HG02943 (cell line): ENCODE data around the gene SPOCK1.
"Not testable (repeated sequence)": the region's sequence is repeated elsewhere in the genome, so short reads cannot be mapped to it uniquely, and the experiment has no call there.

ENCODE experiments used
- ATAC-seq: cut with Tn5 transposase; IDR thresholded peaks from one replicate; pipeline ENCODE4 v1.9.1; 2021; ENCODE audit warnings: mild to moderate bottlenecking, low read depth, moderate library complexity; ENCODE audit not compliant: unreplicated experiment

Gene SPOCK1

DNA sequence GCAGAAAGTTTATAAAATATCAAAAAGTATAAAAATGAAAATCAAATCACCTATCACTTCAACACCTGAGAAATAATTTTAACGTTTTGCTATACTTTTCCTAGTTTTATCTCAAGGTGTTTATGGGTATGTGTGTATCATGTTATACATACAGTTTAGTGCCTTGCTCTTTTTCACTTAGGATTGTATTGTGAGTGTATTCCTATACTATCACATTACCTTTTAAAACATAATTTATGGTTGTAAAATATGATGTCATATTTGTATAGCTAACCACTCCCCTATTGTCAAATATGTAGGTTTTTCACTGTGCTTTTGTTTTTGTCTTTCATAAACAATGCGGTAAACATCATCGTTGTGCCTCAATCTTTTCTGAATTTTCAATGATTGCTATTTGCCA, 479.9 kb downstream of the SPOCK1 start:
- no peak for ATAC-seq

DNA sequence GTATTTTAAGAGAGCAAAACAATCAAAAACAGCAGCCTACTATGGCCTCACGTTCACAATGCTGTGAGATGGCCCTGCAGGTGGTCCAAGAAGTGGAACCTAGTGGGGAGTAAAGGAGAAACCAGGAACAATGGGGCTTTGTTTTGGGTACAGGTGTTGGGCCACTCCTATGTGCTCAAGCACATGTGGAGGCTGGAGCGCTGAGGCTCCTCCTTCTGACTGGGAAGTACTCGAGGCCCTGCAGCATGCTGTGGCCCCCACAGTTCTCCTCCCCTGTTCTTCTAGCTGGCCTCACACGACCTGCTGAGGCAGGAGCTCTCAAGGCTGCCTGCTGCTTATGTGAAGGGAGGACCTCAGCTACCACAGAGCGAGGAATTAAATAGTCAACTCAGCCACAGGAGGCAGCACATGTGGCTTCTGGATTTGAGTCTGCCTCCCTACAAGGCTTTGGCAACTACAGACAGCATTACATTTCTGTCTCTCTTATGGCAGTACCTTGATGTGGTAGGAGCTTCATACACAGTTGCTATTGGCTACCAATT, 482.3 kb downstream of the SPOCK1 start:
- ATAC-seq, result no peak

DNA sequence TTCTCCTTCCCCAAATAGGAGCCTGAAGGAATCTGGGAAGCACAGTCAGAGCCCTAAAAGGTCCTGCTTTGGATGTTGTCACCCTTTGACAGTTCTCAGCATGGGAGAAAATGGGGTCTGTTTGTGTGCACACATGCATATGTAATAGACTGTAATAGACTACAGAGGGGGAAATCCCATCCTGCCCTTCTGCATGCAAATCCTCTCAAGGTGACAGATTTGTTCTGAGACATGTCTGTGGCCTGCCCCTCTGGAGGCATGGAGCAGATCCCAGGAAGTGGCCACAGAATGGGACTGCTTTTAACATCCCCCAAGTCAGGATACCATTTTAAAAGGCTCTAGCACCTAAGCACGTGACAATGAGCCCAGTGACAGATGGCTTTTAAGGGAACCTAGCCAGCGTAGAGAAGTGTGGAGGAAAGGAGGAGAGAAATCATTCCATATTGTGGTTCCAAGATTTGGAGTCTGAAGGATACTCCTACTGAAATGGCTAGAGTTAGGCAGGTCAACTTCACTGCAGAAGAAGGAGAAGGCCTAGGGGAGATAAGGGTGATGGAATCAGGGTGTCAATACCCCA, 483.5 kb downstream of the SPOCK1 start:
- no peak for ATAC-seq

DNA sequence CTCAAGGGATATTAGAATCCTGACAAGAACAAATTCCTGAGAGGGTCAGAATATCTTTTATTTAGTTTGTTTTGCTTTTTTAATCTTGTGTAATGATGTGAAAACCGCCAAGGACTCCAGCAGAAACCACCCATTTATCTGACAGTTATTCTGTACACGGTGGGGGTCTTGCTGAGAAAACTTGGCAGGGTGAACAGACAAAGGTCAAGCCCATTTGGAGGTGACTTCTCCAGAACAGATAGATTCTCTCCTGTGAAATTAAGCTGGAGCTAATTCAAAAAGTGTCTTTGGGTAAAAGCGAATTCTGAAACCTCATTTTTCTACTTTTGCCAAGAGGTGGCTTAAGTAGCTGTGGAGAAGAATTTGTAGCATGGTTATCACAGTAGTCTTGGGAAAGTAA, 484.4 kb downstream of the SPOCK1 start:
- no peak for ATAC-seq

DNA sequence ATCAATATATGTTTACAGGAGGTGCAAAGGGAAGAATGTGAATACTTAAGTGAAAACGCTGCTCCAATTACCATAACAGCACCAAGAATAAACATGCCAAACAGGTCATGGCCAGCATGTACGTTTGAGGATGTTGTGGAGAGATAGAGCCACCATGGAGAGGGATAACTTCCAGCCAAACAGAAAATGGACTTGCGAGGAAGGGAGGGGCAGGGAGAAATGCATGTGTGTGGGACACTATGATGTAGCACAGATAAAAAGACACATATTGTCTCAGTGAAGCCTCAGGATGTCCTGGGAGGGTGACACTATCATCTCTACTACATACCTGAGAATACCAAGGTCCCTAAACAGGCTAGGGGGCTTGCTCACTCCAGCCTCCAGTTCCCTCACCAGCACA, 488.9 kb downstream of the SPOCK1 start:
- ATAC-seq, result no peak

DNA sequence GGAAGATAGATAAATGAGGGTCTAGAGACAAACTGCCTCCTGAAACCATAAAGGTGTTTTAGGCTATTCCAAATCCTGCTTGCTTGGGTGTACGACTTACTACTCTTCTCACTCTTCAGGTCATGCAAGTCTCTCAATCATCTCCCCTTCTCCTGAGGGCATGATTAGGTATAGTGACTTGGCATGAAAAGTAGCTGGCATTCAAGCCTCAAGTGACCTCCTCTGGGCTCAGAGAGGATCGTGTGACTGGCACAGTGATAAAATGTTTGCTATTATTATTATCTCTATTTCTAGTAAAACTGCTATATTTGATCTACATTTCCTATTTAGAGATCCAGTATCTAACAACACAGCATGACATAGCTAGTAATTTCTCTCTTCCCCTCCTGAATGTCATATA, 494.8 kb downstream of the SPOCK1 start:
- no peak for ATAC-seq

DNA sequence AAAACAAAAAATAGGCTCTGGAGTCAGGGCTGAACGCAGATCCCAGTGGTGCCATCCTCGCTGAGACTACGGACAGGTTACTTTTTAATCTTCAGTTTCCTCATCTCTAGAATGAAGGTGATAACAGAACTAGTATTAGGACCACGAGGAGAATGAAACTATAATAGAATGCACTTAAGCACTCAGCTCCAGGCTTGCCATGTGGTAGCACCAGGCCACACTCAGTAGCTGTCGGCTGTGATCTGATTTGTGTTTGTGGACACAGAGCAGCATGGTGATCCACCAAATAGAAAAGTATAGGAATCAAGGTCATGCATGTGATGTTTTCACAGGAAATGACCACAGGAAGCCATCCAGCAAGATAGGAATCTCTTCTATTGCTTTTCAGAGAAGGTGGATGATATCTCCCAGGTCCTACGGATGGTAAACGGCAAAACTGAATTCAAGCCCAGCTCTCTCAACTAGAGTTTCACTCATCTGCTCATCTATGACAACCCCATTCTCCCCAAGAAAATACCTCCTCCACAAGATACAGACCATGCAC, 498.0 kb downstream of the SPOCK1 start:
- no peak for ATAC-seq

DNA sequence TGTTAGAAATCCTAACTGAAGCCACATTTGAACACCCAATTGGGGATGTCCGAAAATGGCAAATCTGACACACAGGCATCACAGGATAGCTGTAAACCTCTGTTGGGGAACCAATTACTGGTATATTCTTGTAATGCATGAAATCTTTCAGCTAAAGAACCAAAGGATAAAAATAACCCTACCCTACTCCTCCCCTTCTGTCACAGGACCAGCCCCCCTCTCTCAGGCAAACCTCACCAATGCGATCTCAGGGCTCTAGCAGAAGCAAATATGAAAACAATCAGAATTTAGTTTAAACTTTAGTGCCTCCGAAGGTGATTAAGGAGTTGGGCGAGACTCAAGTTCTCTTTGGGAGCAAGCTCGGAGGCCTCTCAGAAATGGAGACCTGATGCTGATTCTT, 499.3 kb downstream of the SPOCK1 start:
- no peak for ATAC-seq

DNA sequence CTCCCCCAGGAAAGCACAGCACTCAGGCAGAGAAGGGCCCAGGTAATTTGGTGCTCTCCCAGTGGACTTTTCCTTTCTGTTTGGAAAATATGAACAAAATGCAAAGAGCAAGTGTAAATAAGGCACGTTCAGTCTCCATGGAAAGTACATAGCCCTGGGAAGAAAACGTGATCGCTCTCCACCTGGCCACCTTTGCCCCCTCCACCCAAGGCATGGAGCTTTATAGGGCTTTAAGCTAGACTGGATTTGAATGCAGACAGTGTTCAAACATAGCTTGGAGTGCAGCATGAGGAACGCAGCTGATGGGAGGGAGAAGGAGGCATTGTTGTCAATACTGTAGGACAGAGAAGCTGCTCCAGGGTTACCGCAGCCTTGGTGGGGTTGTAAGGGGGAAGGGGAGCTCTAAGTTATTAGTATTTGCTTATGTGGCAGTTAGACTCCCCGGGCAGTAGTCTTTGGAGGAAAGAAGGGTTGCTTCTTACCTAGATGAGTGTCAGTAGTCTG, 500.2 kb downstream of the SPOCK1 start:
- ATAC-seq, result no peak

DNA sequence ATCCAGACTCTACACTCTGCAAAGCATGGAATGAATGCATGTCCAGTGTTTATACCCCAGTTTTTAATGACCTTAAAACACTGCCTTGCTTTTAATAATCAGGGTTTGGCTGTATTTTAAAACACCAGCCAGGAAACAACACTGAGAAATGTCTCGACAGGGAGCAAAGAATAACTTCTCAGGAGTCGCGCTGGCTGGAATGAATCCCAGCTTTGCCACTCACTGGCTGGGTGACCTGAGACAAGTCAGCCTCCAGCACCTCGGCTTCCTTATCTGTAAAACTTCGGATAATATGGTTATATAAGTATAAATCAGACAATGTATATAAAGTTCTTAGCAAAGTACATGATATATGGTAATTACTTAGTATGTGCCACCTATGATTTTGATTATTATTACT, 505.0 kb downstream of the SPOCK1 start:
- no peak for ATAC-seq

DNA sequence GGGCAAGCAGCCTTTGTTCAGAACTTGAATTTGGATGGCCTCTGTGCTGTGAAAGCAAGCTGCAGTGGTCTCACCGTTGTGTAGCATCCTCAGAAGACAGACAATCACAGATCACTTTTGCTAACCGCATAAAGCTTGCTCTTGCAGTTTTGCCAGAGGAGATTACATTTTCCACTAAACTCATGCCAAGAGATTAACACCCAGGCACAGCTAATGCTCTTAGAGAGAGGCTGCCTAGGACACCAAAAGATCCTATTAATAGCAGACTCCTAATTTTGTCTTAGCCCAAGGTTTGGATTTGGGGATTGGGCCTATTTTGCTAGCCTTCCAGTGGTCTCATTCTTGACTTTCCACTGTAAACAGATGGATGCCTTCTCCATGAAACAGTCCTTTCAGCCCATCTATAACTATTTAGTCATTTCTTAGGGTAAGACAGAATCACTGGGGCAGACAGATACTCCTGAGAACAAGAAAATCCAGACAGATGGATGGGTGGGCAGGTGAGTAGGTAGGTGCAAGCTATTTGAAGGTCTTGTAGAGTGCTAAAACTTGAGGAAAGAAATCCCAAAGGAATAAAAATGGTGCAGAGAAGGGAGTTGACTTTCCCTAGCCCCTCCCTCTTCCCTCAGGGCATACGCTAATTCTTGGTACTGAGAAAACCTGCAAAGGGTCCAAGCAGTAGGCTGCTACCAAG, 506.2 kb downstream of the SPOCK1 start:
- no peak for ATAC-seq

DNA sequence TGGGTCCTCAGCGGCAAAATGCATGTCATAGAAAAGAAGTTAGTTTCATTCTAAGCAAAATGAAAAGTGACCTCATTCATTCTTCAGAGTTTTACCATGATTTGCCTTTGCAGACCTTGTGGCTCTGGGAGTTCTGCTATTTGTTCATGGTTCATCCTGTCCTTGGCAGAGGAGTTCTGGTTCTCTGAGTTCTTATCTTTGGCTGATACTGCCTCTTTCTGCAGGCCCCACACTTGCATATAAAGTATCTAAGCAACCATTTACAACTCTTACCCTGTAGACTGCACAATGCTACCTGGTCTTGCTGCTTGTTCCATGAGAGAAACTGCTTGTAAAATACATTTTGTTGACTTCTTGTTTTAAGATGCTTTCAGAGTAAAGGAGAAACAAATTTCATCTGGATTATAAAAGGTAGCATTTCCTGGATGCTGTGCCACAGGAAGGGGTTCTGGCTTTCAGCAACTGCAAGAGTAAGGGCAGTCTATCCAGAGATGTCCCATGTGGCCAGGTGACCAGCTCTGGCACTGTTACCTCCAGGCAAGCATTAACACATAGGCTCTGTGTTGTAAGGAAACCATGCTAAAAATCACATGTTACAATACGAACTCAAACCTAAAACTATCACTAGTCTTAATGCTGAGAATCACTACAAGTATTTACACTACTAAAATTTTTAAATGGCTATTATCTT, 513.2 kb downstream of the SPOCK1 start:
- ATAC-seq, result no peak

DNA sequence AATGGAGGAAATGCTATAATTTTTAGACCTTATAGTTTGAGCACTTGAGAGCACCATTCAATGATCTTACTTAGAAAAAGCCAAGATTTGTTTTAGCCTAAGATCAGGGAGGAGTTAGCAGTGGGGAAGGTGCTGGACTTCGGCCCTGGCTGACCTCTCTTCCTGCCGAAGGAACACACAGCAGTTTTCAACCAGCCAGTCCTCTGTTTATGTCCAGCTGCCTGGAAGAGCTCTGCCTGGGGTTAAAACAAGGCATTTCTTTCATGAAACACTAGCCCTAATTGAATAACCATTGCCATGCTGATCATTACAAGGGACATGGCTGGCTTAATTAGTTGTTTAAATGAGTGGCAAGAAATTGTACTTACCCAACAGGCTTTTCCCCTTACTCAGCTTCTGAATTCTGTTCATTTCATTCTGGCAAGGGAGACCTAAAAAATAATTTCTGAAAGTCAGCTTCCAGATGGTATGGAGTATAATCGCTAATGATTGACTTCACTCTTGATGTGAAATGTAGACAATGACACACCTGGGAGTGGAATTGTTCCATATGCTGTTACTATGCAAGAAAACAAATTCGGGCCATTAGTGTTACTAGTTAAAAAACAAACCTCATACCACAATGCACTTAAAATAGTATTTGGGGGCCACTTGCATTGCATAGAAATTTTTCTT, 514.2 kb downstream of the SPOCK1 start:
- no peak for ATAC-seq

DNA sequence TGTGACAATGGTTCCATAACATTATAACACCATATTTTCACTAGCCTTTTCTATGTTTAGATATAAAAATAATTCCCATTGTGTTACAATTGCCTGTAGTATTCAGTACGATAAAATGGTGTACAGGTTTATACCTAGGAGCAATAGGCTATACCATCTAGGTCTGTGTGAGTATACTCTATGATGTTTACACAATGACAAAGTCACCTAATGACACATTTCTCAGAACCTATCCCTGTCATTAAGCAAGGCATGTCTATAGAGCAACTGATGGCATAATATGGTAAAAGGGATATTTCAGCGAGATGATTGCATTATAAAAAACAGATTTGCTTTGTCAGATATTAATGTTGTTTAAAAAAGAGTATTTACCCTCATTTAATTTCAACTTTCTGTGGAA, 517.2 kb downstream of the SPOCK1 start:
- no peak for ATAC-seq

DNA sequence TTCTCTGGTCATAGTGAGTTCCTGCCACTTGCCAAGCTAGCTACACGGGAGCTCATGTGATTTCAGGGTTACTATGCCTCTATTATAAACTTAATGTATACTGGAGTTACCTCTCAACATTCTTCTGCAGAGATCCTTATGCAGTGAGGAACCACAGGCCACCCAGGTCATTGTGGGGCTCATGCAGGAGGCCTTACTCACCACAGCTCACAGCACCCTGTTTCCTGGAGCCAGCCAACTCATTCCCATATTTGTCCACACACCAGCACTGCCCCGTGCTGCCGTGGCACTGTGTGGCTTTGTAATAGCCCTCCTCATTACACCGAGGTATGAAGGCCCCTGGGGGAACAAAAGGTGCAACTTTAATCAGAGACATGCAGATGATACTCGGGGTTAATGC, 520.0 kb downstream of the SPOCK1 start:
- ATAC-seq, result no peak

DNA sequence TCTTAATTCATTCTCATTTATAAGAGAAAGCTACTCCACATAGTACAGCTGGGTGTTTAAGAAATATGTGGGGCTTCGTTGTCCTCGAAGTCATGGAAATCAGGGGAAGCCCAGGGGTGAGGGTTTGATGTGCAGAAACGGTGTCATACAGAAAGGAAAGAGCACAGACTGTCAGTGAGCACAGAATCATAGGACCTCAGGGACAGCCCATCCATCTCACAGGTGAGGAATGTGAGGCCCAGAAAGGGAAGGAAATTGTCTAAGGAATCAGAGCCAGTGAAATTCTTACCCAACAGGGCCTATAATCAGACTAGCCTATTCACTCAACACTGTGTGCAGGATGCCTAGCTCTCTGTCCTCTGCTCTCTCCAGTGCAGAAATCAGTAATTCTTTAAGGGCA, 535.6 kb downstream of the SPOCK1 start:
- ATAC-seq, result no peak

DNA sequence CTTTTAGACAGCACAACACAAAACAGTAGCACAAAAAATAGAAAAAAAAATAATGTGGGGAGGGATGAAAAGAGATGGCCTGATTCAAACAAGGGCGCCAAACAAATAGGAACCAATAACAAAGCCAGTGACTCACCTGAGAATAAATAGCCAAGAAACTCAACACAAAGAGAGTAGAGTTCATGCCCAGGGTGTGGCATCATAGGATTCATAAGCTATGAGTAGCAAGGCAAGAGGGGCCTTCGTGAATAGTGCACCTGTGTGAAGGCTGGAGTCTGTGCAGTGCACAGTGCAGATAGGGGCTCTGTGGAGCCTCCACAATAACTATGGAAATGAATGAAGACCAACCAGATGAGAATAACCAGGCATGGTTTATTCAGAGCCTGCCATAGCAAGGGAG, 541.7 kb downstream of the SPOCK1 start:
- no peak for ATAC-seq

DNA sequence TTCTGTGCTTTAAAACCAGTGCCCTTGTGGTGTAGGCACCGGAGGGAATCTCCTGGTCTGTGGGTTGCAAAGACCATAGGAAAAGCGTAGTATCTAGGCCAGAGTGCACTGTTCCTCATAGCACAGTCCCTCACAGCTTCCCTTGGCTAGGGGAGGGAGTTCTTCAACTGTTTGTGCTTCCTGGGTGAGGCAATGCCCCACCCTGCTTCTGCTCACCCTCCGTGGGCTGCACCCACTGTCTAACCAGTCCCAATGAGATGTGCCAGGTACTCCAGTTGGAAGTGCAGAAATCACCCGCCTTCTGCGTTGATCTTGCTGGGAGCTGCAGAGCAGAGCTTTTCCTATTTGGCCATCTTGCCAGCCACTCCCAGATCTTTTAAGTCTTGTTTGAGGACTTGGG, 545.0 kb downstream of the SPOCK1 start:
- not testable (repeated sequence) for ATAC-seq

DNA sequence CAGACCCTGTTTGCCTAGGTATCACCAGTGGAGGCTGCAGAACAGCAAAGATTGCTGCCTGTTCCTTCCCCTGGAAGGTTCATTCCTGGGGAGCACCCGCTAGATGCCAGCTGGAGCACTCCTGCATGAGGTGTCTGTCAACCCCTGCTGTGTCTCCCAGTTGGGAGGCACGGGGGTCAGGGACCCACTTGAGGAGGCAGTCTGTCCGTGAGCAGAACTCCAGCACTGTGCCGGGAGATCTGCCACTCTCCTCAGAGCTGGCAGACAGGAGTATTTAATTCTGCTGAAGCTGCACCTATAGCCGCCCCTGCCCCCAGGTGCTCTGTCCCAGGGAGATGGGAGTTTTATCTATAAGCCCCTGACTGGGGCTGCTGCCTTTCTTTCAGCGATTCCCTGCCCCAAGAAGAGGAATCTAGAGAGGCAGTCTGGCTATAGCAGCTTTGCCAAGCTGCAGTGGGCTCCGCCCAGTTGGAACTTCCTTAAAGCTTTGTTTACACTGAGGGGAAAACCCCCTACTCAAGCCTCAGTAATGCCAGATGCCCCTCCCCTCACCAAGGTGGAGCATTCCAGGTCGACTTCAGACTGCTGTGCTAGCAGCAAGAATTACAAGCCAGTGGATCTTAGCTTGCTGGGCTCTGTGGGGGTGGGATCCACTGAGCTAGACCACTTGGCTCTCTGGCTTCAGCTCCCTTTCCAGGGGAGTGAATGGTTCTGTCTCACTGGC, 545.6 kb downstream of the SPOCK1 start:
- not testable (repeated sequence) for ATAC-seq

DNA sequence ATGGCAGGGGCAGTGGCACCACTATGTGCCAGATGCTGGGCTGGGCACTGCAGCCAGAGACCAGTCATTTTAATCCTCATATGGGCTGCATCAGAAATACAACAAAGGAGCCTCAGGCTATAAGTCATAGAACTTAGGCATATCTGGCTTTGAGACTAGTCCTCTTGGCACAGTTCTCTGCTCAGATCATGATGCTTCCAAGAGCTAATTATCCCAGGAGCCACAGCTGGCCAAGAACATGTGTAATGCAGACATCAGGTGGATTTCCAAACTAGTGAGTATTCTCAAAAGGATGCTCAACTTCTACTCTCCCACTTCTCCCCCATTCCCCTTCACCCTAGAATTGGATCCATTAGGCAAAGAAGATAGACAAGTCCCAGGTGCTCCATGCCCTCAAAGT, 571.6 kb downstream of the SPOCK1 start:
- ATAC-seq, result no peak
